ENCODE results near the gene TFDP2.
A peak's percentile ranks its signal among the peaks of the same experiment; 100 is the strongest.

TFDP2 gene

GRCh38 chr3:142053244-142053643, 96.1 kb downstream of the TFDP2 start:
- Histone ChIP-seq H3K79me2 (ENCODE audit: insufficient read depth, low read length) (no peaks in the 10 kb centered on the region), H3K9ac (ENCODE audit: low read depth, low read length, poor library complexity, severe bottlenecking) (no peak overlapping the region), H3F3A (ENCODE audit: low read depth) (no peaks in the 10 kb centered on the region), H3K4me2 (ENCODE audit: low read depth, low read length, poor library complexity, severe bottlenecking) (no peak overlapping the region), H2AFZ (ENCODE audit: low read length) (no peak overlapping the region), H3K27me3 (ENCODE audit: insufficient read depth, low read length, poor library complexity, severe bottlenecking) (no peaks in the 10 kb centered on the region), H4K20me1 (ENCODE audit: insufficient read depth, low read length, poor library complexity, severe bottlenecking) (no peaks in the 10 kb centered on the region), H3K9me2 (replicated peaks; ENCODE audit: low read depth, low read length) (no peaks in the 10 kb centered on the region), H3K9me3 (ENCODE audit: insufficient read depth, low read depth, low read length) (no peaks in the 10 kb centered on the region), H3K4me3 (ENCODE audit: low read length, poor library complexity, severe bottlenecking) (no peak overlapping the region), H3K4me1 (ENCODE audit: insufficient read depth, low read length, poor library complexity, severe bottlenecking) (no peaks in the 10 kb centered on the region), H3K36me3 (ENCODE audit: insufficient read depth, low read length) (0 out of 2 replicates have a peak, but pooled peaks cover 4% of the 10 kb centered on the region)
- no peak for TF ChIP-seq EZH2phosphoT487 (IDR thresholded peaks at IDR 0.05; ENCODE audit: borderline replicate concordance)

- Histone ChIP-seq H3K4me1 (ENCODE audit: insufficient read depth, low read length, poor library complexity, severe bottlenecking) (peaks cover 12% of the 10 kb centered on the region), H3K79me2 (ENCODE audit: insufficient read depth, low read length) (no peaks in the 10 kb centered on the region), H3K9me2 (replicated peaks; ENCODE audit: low read depth, low read length) (no peaks in the 10 kb centered on the region), H3K36me3 (ENCODE audit: insufficient read depth, low read length) (0 out of 2 replicates have a peak, but pooled peaks cover 4% of the 10 kb centered on the region), H3K4me2 (ENCODE audit: low read depth, low read length, poor library complexity, severe bottlenecking) (no peak overlapping the region), H4K20me1 (ENCODE audit: insufficient read depth, low read length, poor library complexity, severe bottlenecking) (no peaks in the 10 kb centered on the region), H3K9me3 (ENCODE audit: insufficient read depth, low read depth, low read length) (no peaks in the 10 kb centered on the region), H3K27me3 (ENCODE audit: insufficient read depth, low read length, poor library complexity, severe bottlenecking) (no peaks in the 10 kb centered on the region), H3F3A (ENCODE audit: low read depth) (no peaks in the 10 kb centered on the region), H3K9ac (ENCODE audit: low read depth, low read length, poor library complexity, severe bottlenecking) (no peak overlapping the region), H2AFZ (ENCODE audit: low read length) (no peak overlapping the region), H3K4me3 (ENCODE audit: low read length, poor library complexity, severe bottlenecking) (no peak overlapping the region)
- TF ChIP-seq EZH2phosphoT487 (IDR thresholded peaks at IDR 0.05; ENCODE audit: borderline replicate concordance), result no peak
- TF ChIP-seq CTCF (conservative IDR thresholded peaks at IDR 0.05; ENCODE audit: low read length), result no peak
Measured at GRCh38 chr3:142051351-142051750, 98.0 kb downstream of the TFDP2 start.

GRCh38 chr3:142047021-142047369, 102.3 kb downstream of the TFDP2 start:
- H3K27me3 ChIP-seq (ENCODE audit: insufficient read depth, low read length, poor library complexity, severe bottlenecking), result no peaks in the 10 kb centered on the region

More at GRCh38 chr3:142047021-142047369, 102.3 kb downstream of the TFDP2 start:
- TF ChIP-seq EZH2phosphoT487 (IDR thresholded peaks at IDR 0.05; ENCODE audit: borderline replicate concordance) (no peak), CTCF (conservative IDR thresholded peaks at IDR 0.05; ENCODE audit: low read length) (no peak)
- Histone ChIP-seq H3K9me3 (ENCODE audit: insufficient read depth, low read depth, low read length) (no peaks in the 10 kb centered on the region), H3K4me2 (ENCODE audit: low read depth, low read length, poor library complexity, severe bottlenecking) (peak overlapping the region; percentile 77), H3F3A (ENCODE audit: low read depth) (no peaks in the 10 kb centered on the region; the same call in 1 of the 2 replicates), H3K36me3 (ENCODE audit: insufficient read depth, low read length) (no peaks in the 10 kb centered on the region), H3K4me3 (ENCODE audit: low read length, poor library complexity, severe bottlenecking) (peak overlapping the region; percentile 62), H4K20me1 (ENCODE audit: insufficient read depth, low read length, poor library complexity, severe bottlenecking) (no peaks in the 10 kb centered on the region), H3K9ac (ENCODE audit: low read depth, low read length, poor library complexity, severe bottlenecking) (peak overlapping the region; percentile 49), H3K79me2 (ENCODE audit: insufficient read depth, low read length) (no peaks in the 10 kb centered on the region), H3K9me2 (replicated peaks; ENCODE audit: low read depth, low read length) (no peaks in the 10 kb centered on the region), H3K4me1 (ENCODE audit: insufficient read depth, low read length, poor library complexity, severe bottlenecking) (peaks cover 23% of the 10 kb centered on the region), H2AFZ (ENCODE audit: low read length) (no peak overlapping the region)

Measured in Loucy (cell line).